C4-2B (cell line): ENCODE results near the gene GPR137.

Experiments used
- CTCF ChIP-seq: fragments of 450-650 bp; conservative IDR thresholded peaks from 2 replicates; pipeline ENCODE4 v1.5.1; 2017; ENCODE audit warnings: mild to moderate bottlenecking
- ZFX ChIP-seq: fragments of 450-650 bp; IDR thresholded peaks from 2 replicates; pipeline ENCODE4 v1.6.1; 2017

- TF ChIP-seq CTCF, result no peak
- TF ChIP-seq ZFX, result no peak
These were observed 18.3 kb downstream of the GPR137 start for GRCh38 chr11:64304032-64304315.
